SJCRH30 (cell line): Measurements from ENCODE around the gene RNF220. TPM values are rescaled to one million over a fixed set of nuclear protein-coding genes. Genes with fewer than 3 reads are reported as not detected.
"Not testable (repeated sequence)": the region's sequence is repeated elsewhere in the genome, so short reads cannot be mapped to it uniquely, and the experiment has no call there.

Experiments
- DNase-seq, 2 experiments: peaks; one replicate each; pipeline ENCODE4 v3.0.0-alpha.2; 2015 to 2020
- H3K27ac ChIP-seq: fragments of 250-450 bp; sonication (Bioruptor Pico); 2 replicates; pipeline ENCODE4 v1.5.1; 2020; ENCODE audit warnings: mild to moderate bottlenecking, moderate library complexity
- H3K27me3 ChIP-seq: fragments of 250-450 bp; sonication (Bioruptor Pico); 2 replicates; pipeline ENCODE4 v1.5.1; 2020; ENCODE audit warnings: mild to moderate bottlenecking, moderate library complexity
- H3K36me3 ChIP-seq: fragments of 250-450 bp; sonication (Bioruptor Pico); 2 replicates; pipeline ENCODE4 v1.5.1; 2020; ENCODE audit warnings: mild to moderate bottlenecking, moderate library complexity
- H3K4me1 ChIP-seq: fragments of 250-450 bp; sonication (Bioruptor Pico); 2 replicates; pipeline ENCODE4 v1.5.1; 2020; ENCODE audit warnings: mild to moderate bottlenecking, moderate library complexity
- H3K4me3 ChIP-seq: fragments of 250-450 bp; sonication (Bioruptor Pico); 2 replicates; pipeline ENCODE4 v1.5.1; 2020; ENCODE audit warnings: mild to moderate bottlenecking, moderate library complexity
- H3K9me3 ChIP-seq: fragments of 250-450 bp; sonication (Bioruptor Pico); replicated peaks from 2 replicates; pipeline ENCODE4 v1.5.1; 2020; ENCODE audit warnings: mild to moderate bottlenecking, moderate library complexity
- total RNA-seq: library from RNA; depleted of rRNA; stranded (reverse); fragments of >200 nt; shearing (Covaris generic); gene quantifications from 2 replicates; pipeline ENCODE4 v1.2.3, GENCODE V29; 2014

RNF220 gene
- total RNA-seq, 1 experiment from 2014 or later: 94.9 TPM

GRCh38 chr1:44484155-44484688 is 79.2 kb downstream of the RNF220 start:
- H3K27ac ChIP-seq: peak overlapping the region; percentile 95

GRCh38 chr1:44485229-44485933 is 80.3 kb downstream of the RNF220 start:
- Histone ChIP-seq H3K9me3 (no peaks in the 10 kb centered on the region), H3K27ac (peak overlapping the region; percentile 95), H3K4me1 (peaks cover 25% of the 10 kb centered on the region), H3K4me3 (peak overlapping the region; percentile 37), H3K36me3 (no peaks in the 10 kb centered on the region), H3K27me3 (no peaks in the 10 kb centered on the region)
- DNase-seq: peak; percentile 77 to 88

More at GRCh38 chr1:44484155-44484688, 79.2 kb downstream of the RNF220 start:
- Histone ChIP-seq H3K36me3 (no peaks in the 10 kb centered on the region), H3K4me1 (peaks cover 25% of the 10 kb centered on the region), H3K9me3 (no peaks in the 10 kb centered on the region), H3K27me3 (peaks cover 4% of the 10 kb centered on the region; the same call in 1 of the 2 replicates), H3K4me3 (no peak overlapping the region)
- no peak for DNase-seq

GRCh38 chr1:44485934-44486460 is 80.9 kb downstream of the RNF220 start:
- Histone ChIP-seq H3K27ac (peak overlapping the region; percentile 95), H3K9me3 (no peaks in the 10 kb centered on the region), H3K4me3 (peak overlapping the region; percentile 37), H3K36me3 (no peaks in the 10 kb centered on the region), H3K4me1 (peaks cover 25% of the 10 kb centered on the region), H3K27me3 (no peaks in the 10 kb centered on the region)
- DNase-seq: peak in 1 of 2 experiments; percentile 54

- Histone ChIP-seq H3K27me3 (peaks cover 3% of the 10 kb centered on the region; the same call in 1 of the 2 replicates), H3K4me1 (peaks cover 20% of the 10 kb centered on the region), H3K27ac (no peak overlapping the region), H3K36me3 (no peaks in the 10 kb centered on the region), H3K4me3 (no peak overlapping the region), H3K9me3 (no peaks in the 10 kb centered on the region; the same call in 1 of the 2 replicates)
- DNase-seq: no peak
Measured at GRCh38 chr1:44489481-44489880, 84.4 kb downstream of the RNF220 start.

DNA sequence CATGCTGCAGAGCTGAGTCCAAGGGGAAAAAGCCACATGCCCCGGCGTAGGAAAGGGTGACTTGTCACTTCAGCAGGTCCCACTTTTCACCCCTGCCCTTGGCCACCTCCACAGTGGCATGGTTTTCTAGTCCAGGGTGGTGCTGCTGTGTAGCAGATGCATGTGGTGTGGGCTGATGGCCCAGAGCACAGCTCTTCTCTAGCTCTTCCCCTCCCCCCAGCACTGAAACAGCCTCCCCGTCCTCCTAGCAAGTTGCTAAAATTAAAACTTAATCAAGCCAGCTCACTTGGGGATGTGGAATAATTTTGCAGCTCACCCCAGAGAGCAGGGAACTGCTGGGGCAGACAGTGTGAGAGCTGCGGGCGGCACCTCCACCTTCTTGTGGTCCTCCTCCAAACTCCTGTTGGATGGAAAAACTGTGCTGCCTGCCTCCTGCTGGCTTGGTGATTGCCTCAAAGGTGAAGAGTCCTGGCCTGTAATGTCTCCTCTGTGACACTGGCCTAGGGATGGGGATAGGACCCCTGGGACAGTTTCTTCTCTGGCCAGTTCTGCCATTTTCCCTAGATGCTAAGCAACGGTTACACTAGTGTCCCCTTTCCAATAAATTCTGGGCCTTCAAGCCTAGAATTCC is 91.6 kb downstream of the RNF220 start:
- Histone ChIP-seq H3K27me3 (peaks cover 29% of the 10 kb centered on the region), H3K36me3 (no peaks in the 10 kb centered on the region), H3K9me3 (no peaks in the 10 kb centered on the region), H3K4me3 (no peak overlapping the region), H3K27ac (no peak overlapping the region), H3K4me1 (no peaks in the 10 kb centered on the region)
- DNase-seq: no peak

DNA sequence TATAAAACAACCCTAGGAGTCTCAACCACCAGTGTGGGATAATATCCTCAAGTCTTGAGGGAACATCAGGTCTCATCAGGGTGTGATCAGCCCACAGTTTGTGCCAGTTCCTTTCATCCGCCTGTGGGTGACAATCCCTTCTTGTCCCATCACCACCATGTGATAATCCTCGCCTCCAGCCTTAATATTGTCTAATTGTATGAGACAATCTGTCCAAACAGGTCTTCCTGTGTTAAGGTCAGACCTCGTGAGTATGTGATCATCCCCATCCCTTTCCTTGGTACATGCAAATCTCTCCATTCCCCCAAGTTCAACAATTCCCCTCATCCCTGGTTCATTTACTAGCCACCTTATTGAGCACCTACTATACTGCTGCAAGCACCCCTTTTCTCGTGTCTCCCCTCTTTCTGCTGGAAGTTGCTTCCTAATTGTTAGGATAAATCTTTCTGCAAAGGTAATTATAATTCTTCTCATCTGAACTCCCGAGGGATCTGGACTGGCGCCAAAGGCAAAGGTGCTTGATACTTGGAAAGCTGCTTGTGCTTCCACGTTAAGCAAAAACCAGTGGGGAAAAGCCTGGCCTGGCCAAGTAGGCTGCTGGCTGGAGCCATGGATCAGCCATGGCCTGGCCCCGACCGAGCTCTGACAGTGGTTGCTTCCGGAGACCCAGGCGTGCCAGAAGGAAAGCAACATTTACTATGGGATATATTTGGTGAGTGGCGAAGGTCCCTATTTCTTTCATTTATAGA is 92.5 kb downstream of the RNF220 start:
- Histone ChIP-seq H3K36me3 (no peaks in the 10 kb centered on the region), H3K4me1 (no peaks in the 10 kb centered on the region), H3K4me3 (no peak overlapping the region), H3K9me3 (no peaks in the 10 kb centered on the region), H3K27me3 (peaks cover 26% of the 10 kb centered on the region), H3K27ac (no peak overlapping the region)
- DNase-seq: no peak

DNA sequence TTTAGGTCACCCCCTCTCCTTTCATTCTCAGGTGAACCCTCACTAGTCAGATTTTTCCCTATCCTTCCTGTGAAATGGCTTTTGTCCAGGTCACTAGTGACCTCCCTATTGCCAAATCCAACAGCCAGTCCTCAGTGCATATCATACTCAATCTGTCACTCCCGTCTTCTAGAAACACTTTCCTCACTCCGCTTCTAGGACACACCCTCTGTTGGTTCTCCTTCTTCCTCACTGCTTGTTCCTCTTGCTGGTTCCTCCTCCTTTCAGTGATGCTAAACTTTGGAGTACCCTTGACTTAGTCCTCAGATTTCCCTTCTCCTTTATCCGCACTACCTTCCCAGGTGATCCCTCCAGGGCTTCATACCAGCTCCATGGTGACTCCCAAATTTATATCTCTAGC is 94.3 kb downstream of the RNF220 start:
- H3K4me1 ChIP-seq: no peaks in the 10 kb centered on the region
- no peaks in the 10 kb centered on the region for H3K36me3 ChIP-seq

DNA sequence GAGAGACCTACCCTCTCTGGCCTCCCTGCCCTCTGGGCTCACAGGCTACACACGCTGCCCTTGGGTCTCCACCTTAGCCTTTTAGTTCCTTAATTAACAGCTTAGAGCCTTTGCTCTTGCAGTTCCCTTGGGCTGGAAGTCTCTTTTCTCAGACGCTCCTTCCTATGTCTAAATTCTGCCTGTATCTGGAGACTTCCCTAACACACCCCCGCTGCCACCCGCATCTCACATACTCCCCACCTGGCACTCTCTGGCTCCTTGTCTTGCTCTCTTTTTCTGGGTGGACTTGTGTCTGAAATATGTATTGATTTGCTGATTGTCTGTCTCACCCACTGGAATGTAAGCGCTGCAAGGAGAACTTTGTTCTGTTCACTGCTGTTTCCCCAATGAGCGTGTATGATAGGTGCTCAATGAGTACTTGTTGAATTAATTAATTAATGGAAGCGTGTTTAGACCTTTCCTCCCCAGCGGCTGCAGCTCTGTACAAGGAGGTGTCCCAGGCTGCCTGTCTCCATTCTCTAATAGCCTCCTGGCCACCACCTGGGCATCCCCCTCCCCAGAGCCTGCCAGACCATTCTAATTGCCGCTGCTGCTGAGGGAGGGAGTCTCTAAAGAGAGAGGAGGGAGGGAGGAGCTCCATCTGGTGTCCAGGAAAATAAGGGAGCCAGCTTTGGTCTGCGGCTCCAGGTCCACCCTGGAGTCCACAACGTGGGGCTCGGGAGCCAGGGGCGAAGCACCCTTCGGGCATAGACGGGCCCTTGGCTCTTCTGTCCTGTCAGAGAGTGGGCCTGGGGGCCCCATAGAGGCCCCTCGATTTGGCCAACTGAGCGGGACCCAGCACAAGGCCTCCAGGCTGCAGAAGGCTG is 95.4 kb downstream of the RNF220 start:
- no peaks in the 10 kb centered on the region for H3K9me3 ChIP-seq
- no peaks in the 10 kb centered on the region for H3K36me3 ChIP-seq
- H3K27me3 ChIP-seq: peaks cover 23% of the 10 kb centered on the region
- H3K27ac ChIP-seq: no peak overlapping the region
- DNase-seq: no peak
- H3K4me1 ChIP-seq: no peaks in the 10 kb centered on the region
- no peak overlapping the region for H3K4me3 ChIP-seq

More for the DNA sequence above, 94.3 kb downstream of the RNF220 start:
- DNase-seq: no peak
- no peak overlapping the region for H3K4me3 ChIP-seq
- peaks cover 26% of the 10 kb centered on the region for H3K27me3 ChIP-seq
- H3K27ac ChIP-seq: no peak overlapping the region
- H3K9me3 ChIP-seq: no peaks in the 10 kb centered on the region

DNA sequence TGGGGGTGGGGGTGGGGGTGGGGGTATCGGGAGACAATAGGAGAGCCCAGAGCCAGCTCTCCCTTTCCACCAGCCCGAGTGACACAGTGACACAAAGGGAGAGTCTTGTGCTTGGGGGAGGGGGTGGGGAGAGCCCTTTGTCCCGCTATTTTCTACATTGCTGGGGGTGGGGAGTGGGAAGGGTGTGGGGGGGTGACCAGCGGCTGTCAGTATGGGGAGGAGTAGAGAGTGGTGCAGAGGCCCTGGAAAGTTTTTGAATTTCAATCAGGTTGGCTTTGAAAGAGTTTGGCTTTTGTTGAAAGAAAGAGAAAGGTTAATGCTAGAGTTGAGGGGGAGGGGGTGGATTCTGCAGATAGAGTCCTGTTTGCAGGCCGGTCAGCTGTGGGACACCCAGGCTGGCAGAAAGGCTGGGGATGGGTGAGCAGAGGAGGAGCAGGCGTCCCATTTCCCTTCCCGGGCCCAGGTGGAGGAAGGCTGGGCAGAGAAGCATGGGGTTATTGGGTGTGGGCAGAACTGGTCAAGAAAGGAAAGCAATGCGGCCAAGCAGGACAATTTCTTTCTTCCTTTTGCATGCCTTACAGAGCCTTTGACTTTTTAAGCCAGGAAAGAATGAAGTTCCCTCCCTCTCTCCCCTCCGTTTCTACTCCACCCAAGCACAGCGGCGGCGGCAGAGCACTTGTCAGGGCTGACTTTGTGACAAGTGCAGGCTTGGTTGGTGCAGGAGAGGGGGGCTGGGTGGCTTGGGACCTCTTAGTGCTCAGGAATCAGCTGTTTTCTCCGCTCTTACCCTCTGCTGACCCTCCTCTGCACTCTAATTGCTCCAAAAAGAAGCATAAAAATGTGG is 96.2 kb downstream of the RNF220 start:
- no peak for DNase-seq
- no peaks in the 10 kb centered on the region for H3K9me3 ChIP-seq
- peaks cover 6% of the 10 kb centered on the region; the same call in 1 of the 2 replicates for H3K4me1 ChIP-seq
- no peak overlapping the region for H3K27ac ChIP-seq
- no peaks in the 10 kb centered on the region for H3K36me3 ChIP-seq
- peaks cover 19% of the 10 kb centered on the region for H3K27me3 ChIP-seq
- no peak overlapping the region for H3K4me3 ChIP-seq

DNA sequence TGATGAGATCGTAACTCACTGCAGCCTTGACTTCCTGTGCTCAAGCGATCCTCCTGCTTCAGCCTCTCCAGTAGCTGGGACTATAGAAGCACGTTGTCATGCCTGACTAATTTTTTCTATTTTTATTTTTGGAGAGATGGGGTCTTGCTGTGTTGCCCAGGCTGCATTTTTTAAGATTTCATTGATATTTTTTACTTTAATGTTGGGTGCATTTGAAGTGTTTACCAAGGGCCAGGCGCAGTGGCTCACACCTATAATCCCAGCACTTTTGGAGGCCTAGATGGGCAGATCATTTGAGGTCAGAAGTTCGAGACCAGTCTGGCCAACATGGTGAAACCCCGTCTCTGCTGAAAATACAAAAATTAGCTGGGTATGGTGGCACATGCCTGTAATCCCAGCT is 97.8 kb downstream of the RNF220 start:
- not testable (repeated sequence) for H3K27ac ChIP-seq, DNase-seq, H3K4me1 ChIP-seq, H3K36me3 ChIP-seq, H3K4me3 ChIP-seq, H3K9me3 ChIP-seq
- peaks cover 15% of the 10 kb centered on the region for H3K27me3 ChIP-seq

GRCh38 chr1:44503625-44504024 is 98.6 kb downstream of the RNF220 start:
- Histone ChIP-seq H3K27ac (no peak overlapping the region), H3K36me3 (no peaks in the 10 kb centered on the region), H3K9me3 (no peaks in the 10 kb centered on the region), H3K4me3 (no peak overlapping the region), H3K27me3 (peaks cover 15% of the 10 kb centered on the region), H3K4me1 (peaks cover 7% of the 10 kb centered on the region; the same call in 1 of the 2 replicates)
- DNase-seq: no peak

DNA sequence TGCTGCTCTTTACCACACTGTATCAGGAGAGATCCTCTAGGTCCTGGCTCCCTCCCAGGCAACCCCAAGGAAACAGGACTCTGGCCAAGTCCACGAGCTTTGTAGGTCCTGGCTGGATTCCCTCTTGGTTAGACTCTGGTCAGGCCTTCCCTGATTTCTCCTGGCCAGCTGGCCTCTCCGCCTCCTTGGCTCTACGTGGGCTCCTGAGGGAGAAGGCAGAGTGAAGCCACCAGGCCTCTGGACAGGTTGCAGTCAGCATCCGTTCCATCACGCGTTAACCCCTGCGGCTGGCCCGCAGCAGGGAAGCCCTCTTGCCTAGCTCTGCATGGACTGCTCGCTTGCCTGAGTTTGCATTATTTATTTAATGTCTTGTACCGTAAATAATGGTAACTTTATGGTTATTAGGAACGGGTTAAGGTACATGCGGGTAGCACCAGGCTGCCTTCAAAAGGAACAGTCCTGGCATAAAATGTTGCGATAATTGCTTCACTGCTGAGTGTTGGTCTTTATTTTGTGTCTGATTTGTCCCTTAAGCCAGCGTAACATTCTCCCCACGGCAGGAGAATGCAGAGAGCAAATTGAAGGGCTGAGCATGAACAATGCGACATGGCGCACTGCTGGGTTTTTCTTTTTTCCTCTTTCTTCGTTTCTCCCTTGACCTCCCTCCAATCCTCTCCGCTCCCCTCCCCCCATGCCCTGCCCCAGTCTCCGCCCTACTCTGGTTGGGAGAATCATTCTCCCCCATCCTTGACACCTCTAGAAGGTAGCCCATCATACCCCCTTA is 100.3 kb downstream of the RNF220 start:
- no peaks in the 10 kb centered on the region for H3K9me3 ChIP-seq
- H3K27ac ChIP-seq: peak overlapping the region; percentile 64
- H3K27me3 ChIP-seq: peaks cover 3% of the 10 kb centered on the region
- H3K4me3 ChIP-seq: no peak overlapping the region
- peaks cover 7% of the 10 kb centered on the region; the same call in 1 of the 2 replicates for H3K4me1 ChIP-seq
- DNase-seq: peak; percentile 61 to 63
- no peaks in the 10 kb centered on the region for H3K36me3 ChIP-seq
